Choroid plexus epithelial cell (primary cell): ENCODE results near the gene KDM2B.

ENCODE experiments used
- DNase-seq: peaks from one replicate; pipeline ENCODE4 v3.0.0-alpha.2; 2010; ENCODE audit warnings: low read depth
- H3K4me3 ChIP-seq: 2 replicates; pipeline ENCODE4 v1.5.1; 2011; ENCODE audit warnings: low read depth, mild to moderate bottlenecking, control low read depth, low read length, moderate library complexity
- TF ChIP-seq, protein P1 (sequence below): conservative IDR thresholded peaks from 2 replicates; pipeline ENCODE4 v1.5.1; 2011; ENCODE audit warnings: low read depth, mild to moderate bottlenecking, control low read depth, inconsistent platforms, low read length, moderate library complexity

The KDM2B gene

GRCh38 chr12:121461048-121461447 lies 119.8 kb downstream of the KDM2B start:
- TF ChIP-seq, protein P1, sequence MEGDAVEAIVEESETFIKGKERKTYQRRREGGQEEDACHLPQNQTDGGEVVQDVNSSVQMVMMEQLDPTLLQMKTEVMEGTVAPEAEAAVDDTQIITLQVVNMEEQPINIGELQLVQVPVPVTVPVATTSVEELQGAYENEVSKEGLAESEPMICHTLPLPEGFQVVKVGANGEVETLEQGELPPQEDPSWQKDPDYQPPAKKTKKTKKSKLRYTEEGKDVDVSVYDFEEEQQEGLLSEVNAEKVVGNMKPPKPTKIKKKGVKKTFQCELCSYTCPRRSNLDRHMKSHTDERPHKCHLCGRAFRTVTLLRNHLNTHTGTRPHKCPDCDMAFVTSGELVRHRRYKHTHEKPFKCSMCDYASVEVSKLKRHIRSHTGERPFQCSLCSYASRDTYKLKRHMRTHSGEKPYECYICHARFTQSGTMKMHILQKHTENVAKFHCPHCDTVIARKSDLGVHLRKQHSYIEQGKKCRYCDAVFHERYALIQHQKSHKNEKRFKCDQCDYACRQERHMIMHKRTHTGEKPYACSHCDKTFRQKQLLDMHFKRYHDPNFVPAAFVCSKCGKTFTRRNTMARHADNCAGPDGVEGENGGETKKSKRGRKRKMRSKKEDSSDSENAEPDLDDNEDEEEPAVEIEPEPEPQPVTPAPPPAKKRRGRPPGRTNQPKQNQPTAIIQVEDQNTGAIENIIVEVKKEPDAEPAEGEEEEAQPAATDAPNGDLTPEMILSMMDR: no peak
- H3K4me3 ChIP-seq: no peak overlapping the region
- no peak for DNase-seq

DNA sequence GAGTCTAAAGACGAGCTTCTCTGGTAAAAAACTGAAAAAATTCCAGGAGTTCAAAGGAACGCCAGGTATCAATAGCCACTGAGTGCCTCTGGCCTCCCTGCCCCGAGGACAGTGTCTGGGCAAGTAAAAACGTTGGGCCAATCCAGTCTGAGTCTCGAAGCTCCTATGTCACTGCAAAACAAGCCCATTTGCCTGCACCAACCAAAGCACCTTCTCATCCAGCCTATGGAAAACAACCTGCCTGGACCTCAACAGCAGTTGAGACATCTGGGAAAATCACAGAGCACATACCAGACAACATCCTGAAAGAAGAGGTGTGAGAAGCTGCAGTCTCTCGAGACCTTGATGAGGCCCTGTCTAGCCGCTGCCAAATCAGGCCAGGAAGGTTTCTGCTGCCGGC lies 124.3 kb downstream of the KDM2B start:
- no peak overlapping the region for H3K4me3 ChIP-seq
- TF ChIP-seq, protein P1: no peak
- no peak for DNase-seq

DNA sequence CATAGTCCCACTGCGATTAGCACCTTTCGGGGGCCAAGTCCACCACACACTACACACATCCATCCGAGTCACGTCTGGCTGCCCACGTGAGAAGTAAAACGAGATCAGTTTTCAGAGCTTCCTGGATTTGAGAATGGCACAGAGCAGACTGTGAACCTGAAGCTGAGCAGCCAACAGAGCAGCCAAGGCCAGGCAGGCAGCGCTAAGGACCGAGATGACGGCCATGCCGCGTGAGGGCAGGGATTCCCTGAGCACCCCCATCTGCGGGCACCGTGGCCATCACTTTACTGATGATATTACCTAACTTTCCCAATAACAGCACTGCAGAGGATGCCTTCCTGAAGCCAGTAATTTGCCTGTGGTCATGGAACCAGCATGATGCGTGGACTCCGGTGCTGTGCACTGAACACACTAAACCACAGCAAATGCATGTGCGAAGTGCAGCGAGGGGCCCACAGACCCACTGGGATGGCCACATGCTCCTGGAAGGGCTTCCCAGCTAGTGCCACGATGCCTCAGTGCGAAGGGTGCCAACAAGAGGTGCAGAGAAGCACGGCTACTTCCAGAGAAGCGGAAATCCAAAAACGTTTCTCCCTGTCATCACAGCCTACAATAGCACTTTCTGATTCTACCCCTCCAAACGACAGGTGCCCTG lies 124.9 kb downstream of the KDM2B start:
- H3K4me3 ChIP-seq: no peak overlapping the region
- TF ChIP-seq, protein P1: no peak
- no peak for DNase-seq

- DNase-seq: no peak
- H3K4me3 ChIP-seq: no peak overlapping the region
- TF ChIP-seq, protein P1: no peak
These were observed 125.9 kb downstream of the KDM2B start for GRCh38 chr12:121454921-121455320.

DNA sequence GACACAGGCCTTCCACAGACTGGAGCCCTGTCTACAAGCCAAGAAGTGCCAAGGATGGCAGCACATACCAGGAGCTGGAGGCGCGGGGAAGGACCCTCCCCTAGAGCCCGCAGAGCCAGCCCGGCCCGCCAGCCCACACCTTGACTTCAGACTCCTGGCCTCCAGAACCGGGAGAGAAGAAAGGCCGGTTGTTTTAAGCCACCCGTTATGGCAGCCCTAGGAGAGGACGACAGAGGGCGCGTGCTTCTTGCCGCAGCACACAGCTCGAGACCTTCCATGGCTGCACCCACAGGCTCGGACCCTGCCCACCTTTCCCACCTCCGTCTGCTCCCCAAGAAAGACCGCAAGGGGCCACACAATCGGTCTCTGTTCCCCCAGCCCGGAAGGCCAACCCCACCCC lies 127.2 kb downstream of the KDM2B start:
- TF ChIP-seq, protein P1: no peak
- no peak overlapping the region for H3K4me3 ChIP-seq
- no peak for DNase-seq

GRCh38 chr12:121452985-121453360 lies 127.8 kb downstream of the KDM2B start:
- no peak for DNase-seq
- TF ChIP-seq, protein P1: no peak
- no peak overlapping the region for H3K4me3 ChIP-seq

GRCh38 chr12:121452340-121452984 lies 128.4 kb downstream of the KDM2B start:
- DNase-seq: no peak
- no peak overlapping the region for H3K4me3 ChIP-seq
- TF ChIP-seq, protein P1: no peak
